Natural killer cell (primary cell): ENCODE data around the gene TBCK. TPM values are rescaled to one million over a fixed set of nuclear protein-coding genes. Genes with fewer than 3 reads are reported as not detected.

Experiments used
- ATAC-seq, 3 donors: fragments of 150-1000 bp in 2 of 3; fragments of 200-7000 bp in 1 of 3; cut with Tn5 transposase; 1 replicate in 1 of 3; 2 replicates in 2 of 3; pipeline ENCODE4 v1.10.0; 2021; ENCODE audit warnings: mild to moderate bottlenecking in 2 of 3, moderate library complexity in 2 of 3
- DNase-seq, 2 donors: peaks; one replicate each; pipeline versions ENCODE4 v3.0.0 to v3.0.0-alpha.2; 2013 to 2021; ENCODE audit warnings: mixed read lengths in 1 of 2
- H3K27ac ChIP-seq: one replicate; pipeline ENCODE4 v1.5.1; 2013; ENCODE audit warnings: mild to moderate bottlenecking, low read length
- H3K27me3 ChIP-seq: one replicate; pipeline ENCODE4 v1.6.1; 2013; ENCODE audit warnings: low read length; ENCODE audit not compliant: control insufficient read depth, insufficient read depth
- H3K36me3 ChIP-seq: one replicate; pipeline ENCODE4 v1.6.1; 2013; ENCODE audit warnings: low read length; ENCODE audit not compliant: control insufficient read depth, insufficient read depth
- H3K4me1 ChIP-seq: one replicate; pipeline ENCODE4 v1.6.1; 2013; ENCODE audit warnings: low read length; ENCODE audit not compliant: control insufficient read depth, insufficient read depth
- H3K4me3 ChIP-seq: one replicate; pipeline ENCODE4 v1.5.1; 2013; ENCODE audit warnings: low read length
- H3K9me3 ChIP-seq: one replicate; pipeline ENCODE4 v1.6.1; 2013; ENCODE audit warnings: low read length; ENCODE audit not compliant: control insufficient read depth, insufficient read depth
- H3K27ac Mint-ChIP-seq, 2 donors: one replicate each; pipeline ENCODE4 v1.8.0; 2022; ENCODE audit warnings: mild to moderate bottlenecking in 2 of 2, mixed read lengths in 2 of 2, moderate library complexity in 1 of 2
- H3K27me3 Mint-ChIP-seq, 2 donors: one replicate each; pipeline ENCODE4 v1.8.0; 2022; ENCODE audit warnings: low read depth in 2 of 2, mixed read lengths in 2 of 2
- H3K36me3 Mint-ChIP-seq: one replicate; pipeline ENCODE4 v1.8.0; 2022; ENCODE audit warnings: mixed read lengths
- H3K4me1 Mint-ChIP-seq, 2 donors: one replicate each; pipeline ENCODE4 v1.8.0; 2022; ENCODE audit warnings: mixed read lengths in 2 of 2
- H3K4me3 Mint-ChIP-seq: one replicate; pipeline ENCODE4 v1.8.0; 2022; ENCODE audit warnings: mild to moderate bottlenecking, moderate library complexity, mixed read lengths
- H3K9me3 Mint-ChIP-seq, 2 donors: one replicate each; pipeline ENCODE4 v1.8.0; 2022; ENCODE audit warnings: mixed read lengths in 2 of 2
- WGBS: methylation state at CpG from one replicate; pipeline ENCODE4 v1.1.7; 2013; ENCODE audit warnings: missing lambda C conversion rate; ENCODE audit not compliant: insufficient coverage; 5-methylcytosine and 5-hydroxymethylcytosine counted together
- intact Hi-C: fragments of 100-400 bp; cut with micrococcal nuclease; formaldehyde crosslinking; loops from one replicate; pipeline ENCODE4 v1.14.2; 2022
- total RNA-seq, 4 donors: library from RNA; stranded (reverse); fragments of 120-200 nt in 1 of 4; gene quantifications; one replicate each; pipeline versions ENCODE4 v1.2.3 to v1.2.4, GENCODE V29; 2013 to 2022
- TF ChIP-seq, protein P1 (sequence below): fragments of 200-600 bp; IDR thresholded peaks from one replicate; pipeline ENCODE4 v1.8.0; 2022; ENCODE audit warnings: antibody characterized with exemption

The TBCK gene
- total RNA-seq, 3 donors from 2014 or later (not counting 1 experiment from before 2014, with no cell fraction given) = 49.5 to 78.5 (median 54.2) TPM

DNA sequence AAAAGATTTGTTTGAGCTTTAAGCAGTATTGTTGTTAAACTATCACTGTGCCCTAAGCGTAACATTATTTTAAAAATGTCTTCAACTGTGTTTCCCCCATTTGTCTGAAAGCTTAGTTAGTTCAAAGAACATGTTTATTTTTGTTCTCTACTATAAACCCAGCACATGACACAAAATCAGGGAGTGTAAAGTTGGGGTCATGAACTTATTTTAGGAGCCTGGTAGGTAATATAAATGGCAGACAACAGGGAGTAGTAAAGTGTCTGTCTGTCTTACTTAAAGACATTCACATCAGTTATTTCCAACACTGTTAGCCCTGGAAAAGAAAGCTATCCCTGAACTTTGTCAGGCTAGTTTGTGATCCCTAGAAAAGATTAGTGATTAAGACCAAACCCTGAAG is 4.2 kb upstream of the TBCK start:
- intact Hi-C loops = no loop called here
- Histone ChIP-seq H3K9me3 (no peaks in the 10 kb centered on the region), H3K36me3 (peaks cover 3% of the 10 kb centered on the region), H3K4me3 (no peak overlapping the region), H3K27ac (no peak overlapping the region), H3K27me3 (no peaks in the 10 kb centered on the region), H3K4me1 (peaks cover 9% of the 10 kb centered on the region)
- no peak overlapping the region for H3K4me3 Mint-ChIP-seq
- ATAC-seq (no peak), DNase-seq (no peak)
- 100% methylated on average over 1 of the region's 1 CpG for WGBS
- peak overlapping the region in 1 of 2 donors; percentile 46 for H3K27ac Mint-ChIP-seq
- no peaks in the 10 kb centered on the region for H3K36me3 Mint-ChIP-seq
- TF ChIP-seq, protein P1, sequence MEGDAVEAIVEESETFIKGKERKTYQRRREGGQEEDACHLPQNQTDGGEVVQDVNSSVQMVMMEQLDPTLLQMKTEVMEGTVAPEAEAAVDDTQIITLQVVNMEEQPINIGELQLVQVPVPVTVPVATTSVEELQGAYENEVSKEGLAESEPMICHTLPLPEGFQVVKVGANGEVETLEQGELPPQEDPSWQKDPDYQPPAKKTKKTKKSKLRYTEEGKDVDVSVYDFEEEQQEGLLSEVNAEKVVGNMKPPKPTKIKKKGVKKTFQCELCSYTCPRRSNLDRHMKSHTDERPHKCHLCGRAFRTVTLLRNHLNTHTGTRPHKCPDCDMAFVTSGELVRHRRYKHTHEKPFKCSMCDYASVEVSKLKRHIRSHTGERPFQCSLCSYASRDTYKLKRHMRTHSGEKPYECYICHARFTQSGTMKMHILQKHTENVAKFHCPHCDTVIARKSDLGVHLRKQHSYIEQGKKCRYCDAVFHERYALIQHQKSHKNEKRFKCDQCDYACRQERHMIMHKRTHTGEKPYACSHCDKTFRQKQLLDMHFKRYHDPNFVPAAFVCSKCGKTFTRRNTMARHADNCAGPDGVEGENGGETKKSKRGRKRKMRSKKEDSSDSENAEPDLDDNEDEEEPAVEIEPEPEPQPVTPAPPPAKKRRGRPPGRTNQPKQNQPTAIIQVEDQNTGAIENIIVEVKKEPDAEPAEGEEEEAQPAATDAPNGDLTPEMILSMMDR = no peak
- H3K4me1 Mint-ChIP-seq = peaks cover 5 to 20% of the 10 kb centered on the region in 2 donors
- no peaks in the 10 kb centered on the region for H3K27me3 Mint-ChIP-seq
- no peaks in the 10 kb centered on the region for H3K9me3 Mint-ChIP-seq

DNA sequence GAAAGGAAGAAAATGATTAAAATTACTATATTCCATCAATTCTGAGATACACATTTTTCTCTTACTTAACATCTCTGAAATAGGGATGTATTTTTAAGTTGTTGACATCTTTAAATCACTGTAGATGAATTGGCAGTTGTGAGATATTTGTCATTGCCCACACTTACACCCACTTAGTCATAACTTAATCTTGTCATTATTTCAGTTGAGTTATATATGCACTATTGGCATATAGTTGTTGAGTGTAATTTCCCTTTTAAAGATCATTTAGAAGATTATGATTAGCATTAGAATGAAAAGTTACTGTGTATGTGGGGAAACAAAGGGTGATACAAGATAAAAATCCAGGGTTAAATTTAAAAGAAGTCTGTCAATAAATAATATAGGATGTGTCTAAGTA is 2.5 kb upstream of the TBCK start:
- no peaks in the 10 kb centered on the region for H3K36me3 Mint-ChIP-seq
- H3K4me1 Mint-ChIP-seq = peaks cover 5 to 28% of the 10 kb centered on the region in 2 donors
- Histone ChIP-seq H3K36me3 (no peaks in the 10 kb centered on the region), H3K9me3 (no peaks in the 10 kb centered on the region), H3K4me1 (peaks cover 15% of the 10 kb centered on the region), H3K27ac (no peak overlapping the region), H3K4me3 (no peak overlapping the region), H3K27me3 (no peaks in the 10 kb centered on the region)
- no peaks in the 10 kb centered on the region for H3K27me3 Mint-ChIP-seq
- DNase-seq (no peak), ATAC-seq (no peak)
- TF ChIP-seq, protein P1 = no peak
- peak overlapping the region in 1 of 2 donors; percentile 36 for H3K27ac Mint-ChIP-seq
- intact Hi-C loops = loop anchor here (10.0 kb wide), 1 partner anchor 1174 kb away; the partner anchor contains the start of gene TET2
- H3K4me3 Mint-ChIP-seq = no peak overlapping the region
- no peaks in the 10 kb centered on the region for H3K9me3 Mint-ChIP-seq

DNA sequence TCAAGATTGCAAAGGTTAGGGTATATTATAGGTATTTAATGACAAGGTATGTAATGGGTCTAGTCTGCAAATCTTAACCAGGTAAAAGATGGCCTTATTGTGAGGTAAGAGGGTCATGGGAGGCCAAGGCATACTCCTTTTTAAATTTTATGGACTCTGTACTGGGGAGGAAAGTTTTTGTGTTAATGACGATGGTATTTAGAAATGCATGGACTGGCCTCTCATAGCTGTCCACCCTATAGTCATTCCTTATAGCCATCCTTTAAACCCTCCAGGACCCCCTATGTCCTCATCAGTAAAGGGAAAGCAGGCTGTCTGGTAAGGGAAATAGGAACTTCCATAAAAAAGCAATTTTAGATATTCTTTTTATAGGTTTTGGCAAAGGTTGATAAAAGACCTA is 1.8 kb upstream of the TBCK start:
- DNase-seq (no peak), ATAC-seq (no peak)
- H3K36me3 ChIP-seq = no peaks in the 10 kb centered on the region
- no peak overlapping the region for H3K27ac ChIP-seq
- Mint-ChIP-seq H3K4me1 (peaks cover 5 to 35% of the 10 kb centered on the region in 2 donors), H3K27ac (no peak overlapping the region), H3K4me3 (no peak overlapping the region), H3K27me3 (no peaks in the 10 kb centered on the region), H3K36me3 (no peaks in the 10 kb centered on the region), H3K9me3 (no peaks in the 10 kb centered on the region)
- H3K4me3 ChIP-seq = no peak overlapping the region
- peaks cover 15% of the 10 kb centered on the region for H3K4me1 ChIP-seq
- no CpG with 5 or more reads among the region's 1 CpG for WGBS
- TF ChIP-seq, protein P1 = no peak
- no peaks in the 10 kb centered on the region for H3K9me3 ChIP-seq
- no peaks in the 10 kb centered on the region for H3K27me3 ChIP-seq
- intact Hi-C loops = loop anchor here (10.0 kb wide), 1 partner anchor 1173 kb away; the partner anchor contains the start of gene TET2

DNA sequence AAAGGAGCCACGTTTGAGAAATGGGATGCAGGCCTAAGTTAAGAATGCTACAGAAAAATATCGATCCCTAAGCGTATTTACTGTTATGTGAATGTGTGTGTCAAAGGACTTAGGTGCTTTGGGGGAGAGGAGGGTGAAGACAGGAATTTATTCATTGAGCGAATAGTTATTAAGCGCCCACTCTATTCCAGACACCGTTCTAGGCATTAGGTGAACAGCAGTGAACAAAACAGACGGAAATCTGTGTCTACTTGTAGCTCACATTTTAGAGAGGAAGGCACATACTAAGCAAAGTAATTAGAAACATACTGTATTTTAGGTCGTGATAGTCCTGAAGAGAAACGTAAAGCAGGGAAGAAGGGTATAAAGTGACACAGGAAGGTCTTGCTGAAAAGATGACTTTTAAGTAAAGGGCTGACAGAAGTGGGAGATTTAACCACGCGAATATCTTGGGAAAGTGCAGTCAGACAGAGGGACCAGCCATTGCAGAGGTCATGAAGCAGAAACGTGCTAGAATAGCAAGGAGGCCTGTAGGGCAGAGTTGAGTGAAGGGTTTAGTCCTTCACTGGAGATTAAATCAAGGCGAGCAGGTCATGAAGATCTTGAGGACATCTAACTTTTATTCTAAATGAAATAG is 882 bp upstream of the TBCK start:
- intact Hi-C loops = loop anchor here (1.0 to 10.0 kb wide), 2 partner anchors 1172 to 1403 kb away; partner anchors contain the start of genes PAPSS1 and TET2
- peaks cover 5 to 32% of the 10 kb centered on the region in 2 donors for H3K4me1 Mint-ChIP-seq

More for the DNA sequence above, 882 bp upstream of the TBCK start:
- H3K9me3 Mint-ChIP-seq = no peaks in the 10 kb centered on the region
- DNase-seq (peak in 1 of 2 donors; percentile 36), ATAC-seq (no peak)
- no peaks in the 10 kb centered on the region for H3K36me3 Mint-ChIP-seq
- Histone ChIP-seq H3K9me3 (no peaks in the 10 kb centered on the region), H3K36me3 (no peaks in the 10 kb centered on the region), H3K4me1 (peaks cover 15% of the 10 kb centered on the region), H3K27ac (peak overlapping the region; percentile 97), H3K27me3 (no peaks in the 10 kb centered on the region), H3K4me3 (peak overlapping the region; percentile 87)
- H3K27me3 Mint-ChIP-seq = no peaks in the 10 kb centered on the region
- 4% methylated on average over 13 of the region's 13 CpGs for WGBS
- TF ChIP-seq, protein P1 = no peak
- H3K27ac Mint-ChIP-seq = no peak overlapping the region
- H3K4me3 Mint-ChIP-seq = no peak overlapping the region
